ENCODE data around the gene RASSF8.

RASSF8 gene

GRCh38 chr12:26100666-26101349 lies 142.3 kb downstream of the RASSF8 start:
- TF ChIP-seq CTCF (IDR thresholded peaks at IDR 0.05; ENCODE audit: low read depth, low read length): no peak
- H3K4me3 ChIP-seq (ENCODE audit: low read depth, low read length): no peak overlapping the region

- H3K4me3 ChIP-seq (ENCODE audit: low read depth, low read length): no peak overlapping the region
- TF ChIP-seq CTCF (IDR thresholded peaks at IDR 0.05; ENCODE audit: low read depth, low read length): no peak
Measured at GRCh38 chr12:26101350-26101734, 142.9 kb downstream of the RASSF8 start.

GRCh38 chr12:26101763-26102162 lies 143.3 kb downstream of the RASSF8 start:
- H3K4me3 ChIP-seq (ENCODE audit: low read depth, low read length): no peak overlapping the region
- TF ChIP-seq CTCF (IDR thresholded peaks at IDR 0.05; ENCODE audit: low read depth, low read length): no peak

GRCh38 chr12:26102953-26103352 lies 144.5 kb downstream of the RASSF8 start:
- no peak overlapping the region for H3K4me3 ChIP-seq (ENCODE audit: low read depth, low read length)
- no peak for TF ChIP-seq CTCF (IDR thresholded peaks at IDR 0.05; ENCODE audit: low read depth, low read length)

GRCh38 chr12:26106347-26106746 lies 147.9 kb downstream of the RASSF8 start:
- H3K4me3 ChIP-seq (ENCODE audit: low read depth, low read length): no peak overlapping the region
- no peak for TF ChIP-seq CTCF (IDR thresholded peaks at IDR 0.05; ENCODE audit: low read depth, low read length)

GRCh38 chr12:26108915-26109314 lies 150.4 kb downstream of the RASSF8 start:
- TF ChIP-seq CTCF (IDR thresholded peaks at IDR 0.05; ENCODE audit: low read depth, low read length): no peak
- H3K4me3 ChIP-seq (ENCODE audit: low read depth, low read length): no peak overlapping the region

GRCh38 chr12:26109343-26109881 lies 150.9 kb downstream of the RASSF8 start:
- no peak for TF ChIP-seq CTCF (IDR thresholded peaks at IDR 0.05; ENCODE audit: low read depth, low read length)
- H3K4me3 ChIP-seq (ENCODE audit: low read depth, low read length): no peak overlapping the region

Measured in WI38 (cell line).